ENCODE measurements around the gene KRT33A. TPM values are rescaled to one million over a fixed set of nuclear protein-coding genes. Genes with fewer than 3 reads are reported as not detected.

Gene KRT33A
- total and polyA plus RNA-seq, 3 donors from 2014 or later: 0.50 to 3.1 (median 2.3) TPM

DNA sequence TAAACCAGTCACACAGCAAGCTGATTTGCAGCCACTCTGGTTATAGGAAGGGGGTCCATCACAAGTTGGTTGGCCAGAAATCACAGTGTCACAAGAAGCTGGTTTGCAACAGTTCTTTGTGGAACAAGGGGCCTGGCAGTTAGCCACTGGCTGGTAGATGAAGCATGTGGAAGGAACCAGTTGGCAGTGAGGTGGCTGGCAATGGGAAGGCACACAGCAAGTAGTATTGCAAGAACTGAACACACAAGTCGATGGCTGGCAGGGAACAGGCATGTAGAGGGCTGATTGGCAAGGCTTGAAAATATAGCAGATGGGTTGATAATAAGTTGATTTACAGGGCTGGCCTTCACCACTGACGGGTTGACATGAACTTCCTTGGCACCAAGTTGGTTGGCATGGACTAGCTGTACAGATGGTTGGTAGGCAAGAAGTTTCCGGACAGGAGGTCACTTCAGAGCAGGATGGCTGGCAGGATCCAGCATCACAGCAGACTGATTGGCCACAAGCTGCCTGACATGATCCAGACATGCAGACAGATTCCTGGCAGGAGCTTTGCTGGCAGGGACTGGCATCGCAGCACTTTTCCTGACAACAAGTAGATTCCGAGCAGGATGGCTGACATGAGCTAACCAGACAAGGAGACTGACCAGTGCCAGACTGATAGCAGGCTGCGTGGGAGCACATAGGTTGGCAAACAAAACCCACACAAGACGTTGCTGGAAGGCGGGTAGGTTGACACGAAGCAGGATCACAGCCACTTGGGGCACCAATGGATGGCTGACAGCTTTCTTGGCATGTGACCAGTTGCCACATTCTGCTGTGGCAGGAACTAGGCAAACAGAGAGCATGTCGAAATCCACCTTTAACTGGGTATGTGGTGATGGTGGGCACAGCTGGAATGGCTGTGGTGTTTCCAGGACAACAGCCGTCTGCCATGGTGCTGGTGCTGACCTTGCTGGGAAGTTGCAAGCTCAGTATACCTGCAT lies 48.4 kb downstream of the KRT33A start, which contains the start of gene KRTAP29-1:
Gene KRTAP29-1 (minus strand): TSS at position 936 of the 986 bp plus-strand sequence. CDS start 0 bp downstream, at position 936.
- Histone ChIP-seq H3K36me3 (ENCODE audit: low read depth, missing control alignments) (no peaks in the 10 kb centered on the region), H3K27me3 (no peaks in the 10 kb centered on the region), H3K27ac (no peak within 1 kb of the TSS), H3K9me3 (no peaks in the 10 kb centered on the region), H3K4me3 (no peak within 1 kb of the TSS), H3K4me1 (no peaks in the 10 kb centered on the region)
- no peak for DNase-seq
- WGBS, 2 donors: 83 to 87% methylated on average over 11 of the region's 11 CpGs
- intact Hi-C loops (cut with DNase I; ENCODE audit: low total_unique reads): no loop called here
- TF ChIP-seq, protein P1, sequence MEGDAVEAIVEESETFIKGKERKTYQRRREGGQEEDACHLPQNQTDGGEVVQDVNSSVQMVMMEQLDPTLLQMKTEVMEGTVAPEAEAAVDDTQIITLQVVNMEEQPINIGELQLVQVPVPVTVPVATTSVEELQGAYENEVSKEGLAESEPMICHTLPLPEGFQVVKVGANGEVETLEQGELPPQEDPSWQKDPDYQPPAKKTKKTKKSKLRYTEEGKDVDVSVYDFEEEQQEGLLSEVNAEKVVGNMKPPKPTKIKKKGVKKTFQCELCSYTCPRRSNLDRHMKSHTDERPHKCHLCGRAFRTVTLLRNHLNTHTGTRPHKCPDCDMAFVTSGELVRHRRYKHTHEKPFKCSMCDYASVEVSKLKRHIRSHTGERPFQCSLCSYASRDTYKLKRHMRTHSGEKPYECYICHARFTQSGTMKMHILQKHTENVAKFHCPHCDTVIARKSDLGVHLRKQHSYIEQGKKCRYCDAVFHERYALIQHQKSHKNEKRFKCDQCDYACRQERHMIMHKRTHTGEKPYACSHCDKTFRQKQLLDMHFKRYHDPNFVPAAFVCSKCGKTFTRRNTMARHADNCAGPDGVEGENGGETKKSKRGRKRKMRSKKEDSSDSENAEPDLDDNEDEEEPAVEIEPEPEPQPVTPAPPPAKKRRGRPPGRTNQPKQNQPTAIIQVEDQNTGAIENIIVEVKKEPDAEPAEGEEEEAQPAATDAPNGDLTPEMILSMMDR (IDR thresholded peaks at IDR 0.05): no peak
- no peak for TF ChIP-seq POLR2A (IDR thresholded peaks at IDR 0.05)

- DNase-seq: no peak
- no peaks in the 10 kb centered on the region for H3K36me3 ChIP-seq (ENCODE audit: low read depth, missing control alignments)
- intact Hi-C loops (cut with DNase I; ENCODE audit: low total_unique reads): no loop called here
- no peaks in the 10 kb centered on the region for H3K27me3 ChIP-seq
- no peak overlapping the region for H3K4me3 ChIP-seq
- TF ChIP-seq, protein P1 (IDR thresholded peaks at IDR 0.05): no peak
- TF ChIP-seq POLR2A (IDR thresholded peaks at IDR 0.05): no peak
- 82 to 87% methylated on average over 5 of the region's 5 CpGs for WGBS, 2 donors
- no peaks in the 10 kb centered on the region for H3K4me1 ChIP-seq
- no peaks in the 10 kb centered on the region for H3K9me3 ChIP-seq
- no peak overlapping the region for H3K27ac ChIP-seq
Observed at GRCh38 chr17:41301204-41301790, 49.3 kb downstream of the KRT33A start.

DNA sequence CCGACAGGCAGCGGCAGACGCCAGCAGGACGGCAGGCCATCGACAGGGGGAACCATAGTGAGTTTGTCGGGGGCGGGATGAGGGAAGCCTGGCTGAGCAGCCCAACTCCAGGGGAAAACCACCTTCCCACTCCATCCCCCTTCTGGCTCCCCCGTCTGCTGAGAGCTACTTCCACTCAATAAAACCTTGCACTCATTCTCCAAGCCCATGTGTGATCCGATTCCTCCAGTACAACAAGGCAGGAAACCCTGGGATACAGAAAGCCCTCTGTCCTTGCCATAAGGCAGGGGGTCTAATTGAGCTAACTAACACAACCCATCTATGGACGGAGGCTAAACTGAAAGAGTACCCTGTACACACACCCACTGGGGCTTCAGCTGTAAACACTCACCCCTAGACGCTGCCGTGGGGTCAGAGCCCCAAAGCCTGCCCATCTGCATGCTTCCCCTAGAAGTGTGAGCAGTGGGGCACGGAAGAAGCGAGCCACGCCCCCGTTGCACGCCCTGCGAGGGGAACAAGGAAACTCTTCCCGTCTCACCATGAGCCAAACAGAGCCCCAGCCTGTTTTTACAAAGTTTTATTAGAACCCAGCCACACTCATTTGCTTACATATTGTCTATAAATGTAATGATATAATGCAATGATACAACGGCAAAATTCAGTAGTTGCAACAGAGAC lies 52.0 kb downstream of the KRT33A start:
- H3K36me3 ChIP-seq (ENCODE audit: low read depth, missing control alignments): no peaks in the 10 kb centered on the region
- H3K27me3 ChIP-seq: no peaks in the 10 kb centered on the region
- intact Hi-C loops (cut with DNase I; ENCODE audit: low total_unique reads): no loop called here
- H3K4me1 ChIP-seq: no peaks in the 10 kb centered on the region
- H3K9me3 ChIP-seq: no peaks in the 10 kb centered on the region
- H3K27ac ChIP-seq: no peak overlapping the region
- TF ChIP-seq, protein P1 (IDR thresholded peaks at IDR 0.05): no peak
- no peak for TF ChIP-seq POLR2A (IDR thresholded peaks at IDR 0.05)
- no peak overlapping the region for H3K4me3 ChIP-seq
- DNase-seq: no peak
- WGBS, 2 donors: 74 to 83% methylated on average over 20 of the region's 20 CpGs

- WGBS, 2 donors: 85 to 86% methylated on average over 1 of the region's 1 CpG
- Histone ChIP-seq H3K9me3 (no peaks in the 10 kb centered on the region), H3K4me1 (no peaks in the 10 kb centered on the region), H3K36me3 (ENCODE audit: low read depth, missing control alignments) (no peaks in the 10 kb centered on the region), H3K4me3 (no peak overlapping the region), H3K27ac (no peak overlapping the region), H3K27me3 (no peaks in the 10 kb centered on the region)
- no peak for DNase-seq
- intact Hi-C loops (cut with DNase I; ENCODE audit: low total_unique reads): no loop called here
- no peak for TF ChIP-seq POLR2A (IDR thresholded peaks at IDR 0.05)
- TF ChIP-seq, protein P1 (IDR thresholded peaks at IDR 0.05): no peak
Observed at GRCh38 chr17:41296846-41297245, 53.8 kb downstream of the KRT33A start.

Other genes starting within 250 kb of the KRT33A start
Only the 30 nearest of the 34 such genes appear.
- not detected for gene KRTAP4-12, start 226.6 kb downstream of the KRT33A start, total RNA-seq
- not detected for gene KRTAP4-12, start 226.6 kb downstream of the KRT33A start, polyA plus RNA-seq (ENCODE audit: insufficient read depth, low read depth, low replicate concordance)
- gene KRTAP4-6, start 210.3 kb downstream of the KRT33A start, total RNA-seq: not detected
- gene KRTAP4-6, start 210.3 kb downstream of the KRT33A start, polyA plus RNA-seq (ENCODE audit: insufficient read depth, low read depth, low replicate concordance): not detected
- gene KRTAP4-5, start 201.0 kb downstream of the KRT33A start, total RNA-seq: not detected
- gene KRTAP4-5, start 201.0 kb downstream of the KRT33A start, polyA plus RNA-seq (ENCODE audit: insufficient read depth, low read depth, low replicate concordance): not detected
- not detected for gene KRTAP4-4, start 190.1 kb downstream of the KRT33A start, total RNA-seq
- not detected for gene KRTAP4-4, start 190.1 kb downstream of the KRT33A start, polyA plus RNA-seq (ENCODE audit: insufficient read depth, low read depth, low replicate concordance)
- gene KRTAP4-3, start 182.6 kb downstream of the KRT33A start, total RNA-seq: not detected
- gene KRTAP4-3, start 182.6 kb downstream of the KRT33A start, polyA plus RNA-seq (ENCODE audit: insufficient read depth, low read depth, low replicate concordance): not detected
- not detected for gene KRTAP4-2, start 172.6 kb downstream of the KRT33A start, total RNA-seq
- gene KRTAP4-2, start 172.6 kb downstream of the KRT33A start, polyA plus RNA-seq (ENCODE audit: insufficient read depth, low read depth, low replicate concordance): not detected
- gene KRTAP4-1, start 165.9 kb downstream of the KRT33A start, total RNA-seq: not detected
- gene KRTAP4-1, start 165.9 kb downstream of the KRT33A start, polyA plus RNA-seq (ENCODE audit: insufficient read depth, low read depth, low replicate concordance): not detected
- gene KRTAP9-1, start 160.9 kb downstream of the KRT33A start, total RNA-seq: not detected
- not detected for gene KRTAP9-1, start 160.9 kb downstream of the KRT33A start, polyA plus RNA-seq (ENCODE audit: insufficient read depth, low read depth, low replicate concordance)
- not detected for gene KRTAP9-2, start 124.2 kb downstream of the KRT33A start, total RNA-seq
- gene KRTAP9-2, start 124.2 kb downstream of the KRT33A start, polyA plus RNA-seq (ENCODE audit: insufficient read depth, low read depth, low replicate concordance): not detected
- not detected for gene KRTAP9-3, start 118.4 kb downstream of the KRT33A start, total RNA-seq
- gene KRTAP9-3, start 118.4 kb downstream of the KRT33A start, polyA plus RNA-seq (ENCODE audit: insufficient read depth, low read depth, low replicate concordance): not detected
- not detected for gene KRTAP9-8, start 112.8 kb downstream of the KRT33A start, total RNA-seq
- gene KRTAP9-8, start 112.8 kb downstream of the KRT33A start, polyA plus RNA-seq (ENCODE audit: insufficient read depth, low read depth, low replicate concordance): not detected
- gene KRTAP9-4, start 101.1 kb downstream of the KRT33A start, total RNA-seq: not detected
- gene KRTAP9-4, start 101.1 kb downstream of the KRT33A start, polyA plus RNA-seq (ENCODE audit: insufficient read depth, low read depth, low replicate concordance): not detected
- not detected for gene KRTAP9-9, start 95.4 kb downstream of the KRT33A start, total RNA-seq
- not detected for gene KRTAP9-9, start 95.4 kb downstream of the KRT33A start, polyA plus RNA-seq (ENCODE audit: insufficient read depth, low read depth, low replicate concordance)
- not detected for gene KRTAP9-6, start 85.5 kb downstream of the KRT33A start, total RNA-seq
- not detected for gene KRTAP9-6, start 85.5 kb downstream of the KRT33A start, polyA plus RNA-seq (ENCODE audit: insufficient read depth, low read depth, low replicate concordance)
- gene KRTAP9-7, start 75.1 kb downstream of the KRT33A start, total RNA-seq: under 1 TPM in 1 of 2 donors, not detected in 1; 0.47 TPM
- gene KRTAP9-7, start 75.1 kb downstream of the KRT33A start, polyA plus RNA-seq (ENCODE audit: insufficient read depth, low read depth, low replicate concordance): not detected
- not detected for gene KRTAP29-1, start 48.0 kb downstream of the KRT33A start, total RNA-seq
- gene KRTAP29-1, start 48.0 kb downstream of the KRT33A start, polyA plus RNA-seq (ENCODE audit: insufficient read depth, low read depth, low replicate concordance): not detected
- not detected for gene KRTAP16-1, start 41.5 kb downstream of the KRT33A start, total RNA-seq
- gene KRTAP16-1, start 41.5 kb downstream of the KRT33A start, polyA plus RNA-seq (ENCODE audit: insufficient read depth, low read depth, low replicate concordance): not detected
- not detected for gene KRTAP17-1, start 35.1 kb downstream of the KRT33A start, total RNA-seq
- not detected for gene KRTAP17-1, start 35.1 kb downstream of the KRT33A start, polyA plus RNA-seq (ENCODE audit: insufficient read depth, low read depth, low replicate concordance)
- under 1 TPM in 1 of 2 donors, not detected in 1; 0.25 TPM for gene KRT33B, start 19.0 kb upstream of the KRT33A start, total RNA-seq
- not detected for gene KRT33B, start 19.0 kb upstream of the KRT33A start, polyA plus RNA-seq (ENCODE audit: insufficient read depth, low read depth, low replicate concordance)
- under 1 TPM; 0.50 to 0.55 TPM for gene KRT34, start 31.5 kb upstream of the KRT33A start, total RNA-seq
- gene KRT34, start 31.5 kb upstream of the KRT33A start, polyA plus RNA-seq (ENCODE audit: insufficient read depth, low read depth, low replicate concordance): 1.2 TPM
- gene KRT31, start 46.8 kb upstream of the KRT33A start, total RNA-seq: under 1 TPM in 1 of 2 donors, not detected in 1; 0.74 TPM
- gene KRT31, start 46.8 kb upstream of the KRT33A start, polyA plus RNA-seq (ENCODE audit: insufficient read depth, low read depth, low replicate concordance): 0.53 TPM
- not detected for gene KRT37, start 73.8 kb upstream of the KRT33A start, total RNA-seq
- gene KRT37, start 73.8 kb upstream of the KRT33A start, polyA plus RNA-seq (ENCODE audit: insufficient read depth, low read depth, low replicate concordance): not detected
- not detected for gene KRT38, start 90.2 kb upstream of the KRT33A start, total RNA-seq
- not detected for gene KRT38, start 90.2 kb upstream of the KRT33A start, polyA plus RNA-seq (ENCODE audit: insufficient read depth, low read depth, low replicate concordance)
- under 1 TPM in 1 of 2 donors, not detected in 1; 0.19 TPM for gene KRT32, start 116.6 kb upstream of the KRT33A start, total RNA-seq
- not detected for gene KRT32, start 116.6 kb upstream of the KRT33A start, polyA plus RNA-seq (ENCODE audit: insufficient read depth, low read depth, low replicate concordance)
- gene KRT35, start 130.3 kb upstream of the KRT33A start, total RNA-seq: not detected
- gene KRT35, start 130.3 kb upstream of the KRT33A start, polyA plus RNA-seq (ENCODE audit: insufficient read depth, low read depth, low replicate concordance): 0.18 TPM
- under 1 TPM; 0.24 to 0.43 TPM for gene KRT36, start 139.1 kb upstream of the KRT33A start, total RNA-seq
- 0.24 TPM for gene KRT36, start 139.1 kb upstream of the KRT33A start, polyA plus RNA-seq (ENCODE audit: insufficient read depth, low read depth, low replicate concordance)
- 1 to 10 TPM; 2.4 to 7.7 TPM for gene KRT13, start 154.8 kb upstream of the KRT33A start, total RNA-seq
- gene KRT13, start 154.8 kb upstream of the KRT33A start, polyA plus RNA-seq (ENCODE audit: insufficient read depth, low read depth, low replicate concordance): 21.4 TPM
- gene KRT15, start 168.1 kb upstream of the KRT33A start, total RNA-seq: 10 to 100 TPM in 1 of 2 donors, 1 to 10 TPM in 1; 5.8 to 19.4 TPM
- gene KRT15, start 168.1 kb upstream of the KRT33A start, polyA plus RNA-seq (ENCODE audit: insufficient read depth, low read depth, low replicate concordance): 21.7 TPM
- 1 to 10 TPM; 3.9 to 5.5 TPM for gene KRT19, start 177.5 kb upstream of the KRT33A start, total RNA-seq
- 49.5 TPM for gene KRT19, start 177.5 kb upstream of the KRT33A start, polyA plus RNA-seq (ENCODE audit: insufficient read depth, low read depth, low replicate concordance)
- gene KRT9, start 221.2 kb upstream of the KRT33A start, total RNA-seq: under 1 TPM in 1 of 2 donors, not detected in 1; 0.43 TPM
- gene KRT9, start 221.2 kb upstream of the KRT33A start, polyA plus RNA-seq (ENCODE audit: insufficient read depth, low read depth, low replicate concordance): 0.29 TPM